Measurements from ENCODE around the gene VILL.

The VILL gene

DNA sequence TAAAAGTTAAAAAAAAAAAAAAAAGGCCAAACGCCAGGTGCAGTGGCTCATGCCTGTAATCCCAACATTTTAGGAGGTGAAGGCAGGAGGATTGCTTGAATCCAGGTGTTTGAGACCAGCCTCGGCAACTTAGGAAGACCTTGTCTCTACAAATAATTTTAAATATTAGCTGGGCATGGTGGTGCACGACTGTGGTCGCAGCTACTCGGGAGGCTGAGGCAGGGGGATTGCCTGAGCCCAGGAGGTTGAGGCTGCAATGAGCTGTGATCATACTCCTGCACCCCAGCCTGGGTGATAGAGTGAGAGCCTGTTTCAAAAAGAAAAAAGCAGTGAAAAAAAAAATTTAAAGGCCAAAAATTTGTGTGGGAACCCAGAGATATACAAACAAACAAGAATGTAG lies 45.7 kb downstream of the VILL start:
- CTCF ChIA-PET = no interaction called here
- POLR2A ChIA-PET = no interaction called here
- TF ChIP-seq, protein P1, sequence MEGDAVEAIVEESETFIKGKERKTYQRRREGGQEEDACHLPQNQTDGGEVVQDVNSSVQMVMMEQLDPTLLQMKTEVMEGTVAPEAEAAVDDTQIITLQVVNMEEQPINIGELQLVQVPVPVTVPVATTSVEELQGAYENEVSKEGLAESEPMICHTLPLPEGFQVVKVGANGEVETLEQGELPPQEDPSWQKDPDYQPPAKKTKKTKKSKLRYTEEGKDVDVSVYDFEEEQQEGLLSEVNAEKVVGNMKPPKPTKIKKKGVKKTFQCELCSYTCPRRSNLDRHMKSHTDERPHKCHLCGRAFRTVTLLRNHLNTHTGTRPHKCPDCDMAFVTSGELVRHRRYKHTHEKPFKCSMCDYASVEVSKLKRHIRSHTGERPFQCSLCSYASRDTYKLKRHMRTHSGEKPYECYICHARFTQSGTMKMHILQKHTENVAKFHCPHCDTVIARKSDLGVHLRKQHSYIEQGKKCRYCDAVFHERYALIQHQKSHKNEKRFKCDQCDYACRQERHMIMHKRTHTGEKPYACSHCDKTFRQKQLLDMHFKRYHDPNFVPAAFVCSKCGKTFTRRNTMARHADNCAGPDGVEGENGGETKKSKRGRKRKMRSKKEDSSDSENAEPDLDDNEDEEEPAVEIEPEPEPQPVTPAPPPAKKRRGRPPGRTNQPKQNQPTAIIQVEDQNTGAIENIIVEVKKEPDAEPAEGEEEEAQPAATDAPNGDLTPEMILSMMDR (IDR thresholded peaks at IDR 0.05; ENCODE audit: control extremely low read depth, extremely low read depth, low read depth, missing control alignments) = no peak
- no peak for DNase-seq (ENCODE audit: extremely low spot score)

DNA sequence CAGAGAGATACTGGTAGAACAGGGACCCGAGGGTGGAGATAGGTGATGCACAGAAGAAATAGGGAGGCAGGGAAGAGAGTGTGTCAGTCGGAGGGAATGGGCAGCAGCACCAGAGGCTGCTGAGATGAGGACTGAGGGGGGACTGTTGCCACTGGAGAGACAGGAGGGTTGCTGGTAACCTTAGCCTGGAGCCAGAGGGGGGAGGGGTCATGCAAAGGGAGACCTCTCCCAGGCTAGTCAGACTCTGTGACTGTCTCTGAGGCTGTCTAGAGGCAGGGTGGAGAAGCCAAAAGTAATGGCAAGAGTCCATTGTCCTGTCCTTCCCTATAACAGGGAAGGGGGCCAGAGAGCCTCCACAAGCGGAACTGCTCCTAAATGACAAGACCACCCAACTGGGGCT lies 46.3 kb downstream of the VILL start:
- POLR2A ChIA-PET = no interaction called here
- CTCF ChIA-PET = interaction anchor here (1.4 kb wide), 1 partner anchor 16 kb away, joined by 3 read pairs; no protein-coding TSS in a partner anchor
- no peak for DNase-seq (ENCODE audit: extremely low spot score)
- TF ChIP-seq, protein P1 (IDR thresholded peaks at IDR 0.05; ENCODE audit: control extremely low read depth, extremely low read depth, low read depth, missing control alignments) = no peak

DNA sequence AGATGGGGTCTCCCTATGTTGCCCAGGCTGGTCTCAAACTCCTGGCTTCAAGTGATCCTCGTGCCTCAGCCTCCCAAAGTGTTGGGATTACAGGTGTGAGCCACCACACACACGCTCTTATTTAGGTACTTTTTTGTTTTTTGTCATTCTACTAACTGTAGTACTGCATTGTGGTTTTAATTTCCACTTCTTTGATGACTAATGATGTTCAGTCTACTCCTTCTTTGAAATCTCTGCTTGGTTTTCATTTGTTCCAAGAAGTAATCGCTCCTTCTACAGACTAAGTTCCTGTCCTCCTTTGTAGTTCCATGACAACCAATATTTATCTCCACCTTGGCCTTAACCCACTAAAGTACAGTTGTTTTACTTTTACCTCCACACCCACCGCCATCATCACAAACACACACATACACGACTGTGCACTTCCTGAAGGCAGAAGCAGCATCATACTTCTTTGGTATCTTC lies 47.9 kb downstream of the VILL start:
- ChIA-PET POLR2A (interaction anchor here (0.6 kb wide), 1 partner anchor 12 kb away, joined by 3 read pairs; no protein-coding TSS in a partner anchor), CTCF (interaction anchor here (1.1 to 2.4 kb wide), 2 partner anchors 64 to 442 kb away, joined by 3 to 11 read pairs; no protein-coding TSS in a partner anchor)
- TF ChIP-seq, protein P1 (IDR thresholded peaks at IDR 0.05; ENCODE audit: control extremely low read depth, extremely low read depth, low read depth, missing control alignments) = no peak
- no peak for DNase-seq (ENCODE audit: extremely low spot score)

DNA sequence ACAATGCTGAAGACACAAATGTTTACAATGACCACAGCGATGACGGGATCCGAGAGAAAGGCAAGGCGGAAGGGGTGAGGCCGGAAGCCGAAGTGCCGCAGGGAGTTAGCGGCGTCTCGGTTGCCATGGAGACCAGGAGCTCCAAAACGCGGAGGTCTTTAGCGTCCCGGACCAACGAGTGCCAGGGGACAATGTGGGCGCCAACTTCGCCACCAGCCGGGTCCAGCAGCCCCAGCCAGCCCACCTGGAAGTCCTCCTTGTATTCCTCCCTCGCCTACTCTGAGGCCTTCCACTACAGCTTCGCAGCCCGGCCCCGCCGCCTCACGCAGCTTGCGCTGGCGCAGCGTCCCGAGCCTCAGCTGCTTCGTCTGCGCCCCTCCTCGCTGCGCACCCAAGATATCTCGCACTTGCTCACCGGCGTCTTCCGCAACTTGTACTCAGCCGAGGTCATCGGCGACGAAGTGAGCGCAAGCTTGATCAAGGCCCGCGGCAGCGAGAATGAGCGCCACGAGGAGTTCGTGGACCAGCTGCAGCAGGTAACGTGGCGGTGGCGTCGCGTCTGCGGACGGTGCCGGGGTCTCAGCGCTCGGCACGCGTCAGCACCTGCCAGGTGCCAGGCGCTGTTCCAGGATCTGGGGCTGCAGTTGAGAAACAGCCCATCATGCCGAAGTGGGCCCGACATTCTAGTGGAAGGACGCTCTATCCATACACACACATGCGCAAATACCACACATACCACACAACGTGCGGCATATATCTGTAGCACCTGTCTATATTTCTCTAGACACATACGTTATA lies 48.7 kb downstream of the VILL start, which contains the start of gene DLEC1:
Gene DLEC1 (plus strand): TSS at position 108 of the 798 bp plus-strand sequence. CDS start 18 bp downstream, at position 126.
- ChIA-PET POLR2A (interaction anchor here (0.6 kb wide), 1 partner anchor 11 kb away, joined by 3 read pairs; no protein-coding TSS in a partner anchor), CTCF (interaction anchor here (1.0 to 2.4 kb wide), 4 partner anchors 23 to 441 kb away, joined by 3 to 11 read pairs (median 4); no protein-coding TSS in a partner anchor)
- DNase-seq (ENCODE audit: extremely low spot score) = peak; percentile 85
- TF ChIP-seq, protein P1 (IDR thresholded peaks at IDR 0.05; ENCODE audit: control extremely low read depth, extremely low read depth, low read depth, missing control alignments) = no peak

DNA sequence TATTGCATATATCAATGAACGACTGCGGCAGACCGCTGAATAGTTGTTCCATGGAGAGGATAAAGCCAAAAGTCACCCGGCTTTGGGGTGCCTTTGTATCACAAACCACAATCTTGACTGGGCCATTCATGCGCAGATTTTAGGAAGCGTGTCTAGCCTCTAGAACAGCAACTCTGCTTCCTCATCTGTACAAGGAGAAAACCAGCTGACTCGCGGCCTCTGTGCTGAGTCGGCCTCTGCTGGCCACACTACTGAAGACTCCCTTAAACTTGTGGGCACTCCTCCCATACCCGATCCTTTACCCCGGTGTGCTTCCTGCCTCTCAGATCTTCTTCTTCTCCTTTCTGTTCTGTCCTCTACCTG lies 49.3 kb downstream of the VILL start:
- peak; percentile 56 for DNase-seq (ENCODE audit: extremely low spot score)
- ChIA-PET POLR2A (no interaction called here), CTCF (interaction anchor here (1.0 to 2.4 kb wide), 3 partner anchors 22 to 66 kb away, joined by 4 to 11 read pairs (median 5); no protein-coding TSS in a partner anchor)
- TF ChIP-seq, protein P1 (IDR thresholded peaks at IDR 0.05; ENCODE audit: control extremely low read depth, extremely low read depth, low read depth, missing control alignments) = peak; percentile 45

DNA sequence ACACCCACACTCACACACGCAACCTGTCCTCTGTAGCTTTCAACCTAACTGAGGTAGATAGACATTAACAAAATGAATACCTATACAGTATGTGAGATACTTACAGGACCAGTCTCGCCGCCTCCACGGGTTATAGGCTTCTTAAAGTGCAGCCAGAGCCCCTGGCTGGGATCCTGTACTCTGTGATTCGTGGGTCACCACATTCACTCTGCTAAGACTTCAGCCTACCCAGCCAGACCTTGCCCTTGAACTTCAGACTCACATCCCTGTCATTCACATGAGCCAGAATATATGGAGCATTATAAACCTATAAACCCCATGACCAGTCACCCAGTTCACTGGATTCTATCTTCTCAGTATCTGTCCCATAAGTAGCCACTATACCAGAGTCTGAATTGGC lies 49.8 kb downstream of the VILL start:
- no peak for DNase-seq (ENCODE audit: extremely low spot score)
- TF ChIP-seq, protein P1 (IDR thresholded peaks at IDR 0.05; ENCODE audit: control extremely low read depth, extremely low read depth, low read depth, missing control alignments) = no peak
- ChIA-PET CTCF (interaction anchor here (1.0 to 2.4 kb wide), 4 partner anchors 10 to 66 kb away, joined by 3 to 11 read pairs (median 4); no protein-coding TSS in a partner anchor), POLR2A (no interaction called here)
